Stimulated activated CD8-positive, alpha-beta memory T cell treated with anti-CD3 and anti-CD28 coated beads, Interleukin-2, amount 100 ng/mL, for 48 hours (primary cell): ENCODE results near the gene JAKMIP1.

Experiments used
- DNase-seq, 2 donors: peaks; one replicate each; pipeline ENCODE4 v3.0.0-alpha.2; 2020; ENCODE audit warnings: low read depth in 2 of 2

The JAKMIP1 gene

DNA sequence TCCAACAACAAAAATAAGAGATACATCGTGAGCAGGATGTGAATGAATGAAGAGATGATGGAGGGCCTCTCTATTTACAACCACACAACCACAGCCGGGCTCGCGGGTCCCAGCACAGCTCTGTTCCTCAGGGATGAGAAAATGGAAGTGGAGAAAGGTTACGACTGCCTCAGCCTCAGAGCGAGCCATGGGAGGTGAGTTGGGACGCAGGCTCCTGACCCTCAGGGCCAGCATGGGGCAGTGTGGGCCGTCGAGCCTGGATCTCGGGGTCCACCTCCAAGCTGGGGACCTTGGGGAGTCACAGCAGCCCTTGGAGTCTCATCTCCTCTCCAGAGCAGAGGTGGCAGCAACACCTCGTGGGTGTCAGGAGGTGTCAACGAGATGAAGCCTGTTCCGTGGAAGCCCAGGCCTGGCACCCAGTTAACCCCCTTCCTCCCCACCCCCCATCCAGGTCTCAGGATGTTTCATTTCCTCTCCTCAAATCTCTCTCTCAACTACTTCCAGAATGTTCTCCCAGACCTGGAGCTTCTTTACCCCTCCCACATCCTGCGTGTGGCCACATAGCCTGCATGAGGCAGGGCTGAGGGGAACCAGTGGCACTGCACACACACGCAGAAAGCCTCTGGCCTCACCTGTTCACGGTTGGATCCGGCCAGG lies 208.1 kb downstream of the JAKMIP1 start:
- no peak for DNase-seq

DNA sequence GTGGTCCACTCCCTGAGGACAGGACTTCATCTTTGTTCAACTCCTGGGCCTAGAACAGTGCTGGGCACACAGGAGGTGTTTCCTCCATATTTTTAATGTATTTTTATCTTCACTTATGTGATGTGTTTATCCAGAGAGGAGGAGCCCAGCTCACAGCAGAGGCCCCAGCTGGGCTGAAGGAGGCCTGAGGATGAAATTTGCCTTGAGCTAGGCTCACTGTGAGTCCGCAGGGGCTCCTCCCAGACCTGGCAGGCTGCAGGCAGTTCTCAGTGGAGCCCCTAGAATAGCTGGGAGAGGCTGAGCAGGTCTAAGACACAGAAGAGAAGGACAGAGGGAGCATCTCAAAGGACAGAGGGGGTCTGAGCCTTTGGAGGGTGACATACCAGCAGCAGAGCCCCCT lies 208.9 kb downstream of the JAKMIP1 start:
- DNase-seq: no peak

DNA sequence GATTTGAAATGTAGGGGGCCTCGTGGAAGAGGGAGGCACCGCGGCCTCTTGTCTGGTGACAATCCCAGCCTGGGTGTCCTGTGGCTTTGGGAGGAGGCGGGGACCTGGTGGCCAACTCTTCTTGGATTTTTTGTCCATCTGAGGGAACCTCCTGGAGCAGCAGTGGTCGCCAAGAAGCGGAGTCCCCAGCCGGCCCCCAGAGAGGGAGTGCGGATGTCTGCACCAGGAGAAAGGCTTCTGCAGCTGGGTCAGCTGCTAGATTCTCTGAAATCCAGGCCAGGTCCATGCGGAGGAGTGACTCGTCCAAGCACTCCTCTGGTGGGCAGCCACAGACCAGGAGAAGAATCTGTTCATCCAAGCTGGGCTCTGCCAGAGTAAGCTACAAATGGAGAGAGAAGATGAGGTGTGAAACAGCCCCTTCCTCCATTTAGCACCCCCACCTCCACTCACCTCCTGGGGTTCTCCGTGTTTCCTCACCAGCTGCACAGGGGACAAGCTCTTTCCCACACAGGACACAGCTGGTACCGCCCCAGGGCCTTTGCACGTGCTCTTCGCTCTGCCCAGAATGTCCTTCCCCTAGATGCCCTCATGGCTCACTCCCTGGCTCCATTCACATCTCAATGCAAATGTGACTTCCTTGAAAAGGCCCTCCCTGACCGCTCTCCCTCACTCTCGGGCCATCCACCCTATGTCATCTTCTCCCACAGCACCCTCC lies 209.7 kb downstream of the JAKMIP1 start:
- no peak for DNase-seq

DNA sequence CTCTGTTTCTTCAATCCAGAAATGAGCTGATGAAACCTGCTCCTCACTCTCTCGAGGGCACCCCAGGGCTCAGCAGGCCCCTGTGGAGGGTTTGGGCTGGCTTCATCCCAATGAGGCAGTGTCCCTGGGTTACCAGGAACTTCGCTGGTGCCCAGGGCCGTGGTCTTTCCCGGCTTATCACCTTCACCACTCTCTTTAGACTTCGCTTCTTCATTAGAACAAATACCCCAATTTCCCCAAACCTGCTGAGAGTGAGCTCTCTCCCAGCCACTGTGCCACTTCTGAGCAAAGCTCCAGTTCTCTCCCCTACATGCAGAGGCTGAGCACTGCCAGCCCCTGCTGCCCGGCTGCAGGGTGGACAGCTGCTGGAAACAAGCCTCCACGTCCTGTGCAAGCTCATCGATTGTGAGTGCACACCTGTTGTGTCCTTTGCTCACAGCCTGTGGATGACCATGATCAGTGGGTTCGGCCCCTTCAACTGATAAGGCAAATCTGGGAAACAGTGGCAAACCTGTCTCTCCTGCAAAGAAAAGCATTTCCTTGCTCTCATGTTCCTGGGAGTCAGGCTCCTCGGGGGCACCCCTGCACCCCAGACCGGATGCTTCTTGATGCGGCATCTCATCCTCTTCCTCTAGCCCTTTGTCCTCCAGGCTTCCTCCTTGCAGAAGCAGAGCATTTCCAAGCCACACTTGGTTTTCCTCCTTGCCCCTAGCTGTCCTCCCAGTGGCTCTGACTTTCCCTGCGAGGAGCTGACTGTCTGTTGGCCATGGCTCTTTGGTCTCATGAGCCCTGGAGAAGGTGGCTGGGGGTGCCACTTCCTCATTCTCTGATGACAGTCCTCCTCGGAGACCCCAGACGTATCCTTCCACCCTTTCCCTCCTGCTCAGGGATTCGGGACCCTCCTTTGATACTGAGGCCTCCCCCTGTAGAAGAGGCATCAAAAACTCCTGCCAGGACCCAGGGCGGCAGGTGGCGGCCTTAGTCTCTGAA lies 210.8 kb downstream of the JAKMIP1 start:
- DNase-seq: no peak

DNA sequence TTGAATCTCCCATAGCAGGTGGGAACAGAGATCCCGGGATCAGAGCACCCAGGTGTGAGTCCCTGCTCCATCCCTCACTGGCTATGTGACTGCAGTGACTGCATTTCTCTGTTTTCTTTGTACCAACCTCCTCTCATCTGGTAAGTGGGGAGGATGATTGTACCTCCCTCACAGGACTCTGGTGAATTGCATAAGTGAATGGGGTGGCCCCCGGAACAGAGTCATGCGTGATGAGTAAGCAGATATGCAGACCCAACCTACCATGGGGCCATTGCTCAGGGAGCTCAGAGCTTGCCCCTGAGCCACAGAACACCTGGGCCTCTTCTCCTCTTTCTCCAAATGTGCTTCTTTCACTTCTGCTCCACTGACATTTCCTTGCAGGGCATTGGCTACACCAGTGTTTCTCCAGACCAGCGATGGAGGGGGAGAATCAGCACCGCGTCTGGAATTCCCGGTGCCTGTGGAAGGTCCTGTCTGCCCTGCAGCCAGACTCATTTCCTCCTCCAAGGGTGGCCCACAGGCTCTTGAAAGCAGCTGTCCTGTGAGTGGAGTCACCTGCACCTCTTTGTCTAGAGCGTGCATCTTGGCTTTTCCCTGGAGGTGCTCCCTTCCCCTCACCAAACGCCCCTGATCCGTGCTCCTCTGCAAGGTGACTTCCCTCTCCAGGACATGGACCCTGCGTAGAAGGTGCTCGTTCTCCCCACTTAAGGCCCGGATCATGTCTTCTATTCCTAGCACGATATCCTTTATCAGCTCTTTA lies 212.1 kb downstream of the JAKMIP1 start:
- DNase-seq: no peak

DNA sequence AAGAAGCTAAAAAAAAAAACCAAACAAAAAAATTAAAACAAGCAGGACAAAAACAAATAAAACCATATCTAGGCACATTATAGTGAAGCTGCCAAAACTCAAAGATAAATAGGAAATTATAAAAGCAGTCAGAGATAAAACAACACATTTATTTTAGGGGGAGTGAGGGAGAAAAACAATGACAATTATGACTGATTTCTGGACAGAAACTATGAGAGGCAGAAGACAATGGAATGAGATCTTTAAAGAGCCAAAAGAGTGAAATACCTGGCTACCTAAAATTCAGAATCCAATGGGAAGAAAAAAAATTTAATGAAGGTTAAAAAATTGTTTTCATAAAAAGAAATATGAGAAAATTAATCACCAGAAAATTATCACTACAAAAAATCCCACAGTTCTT lies 215.5 kb downstream of the JAKMIP1 start:
- DNase-seq: no peak

DNA sequence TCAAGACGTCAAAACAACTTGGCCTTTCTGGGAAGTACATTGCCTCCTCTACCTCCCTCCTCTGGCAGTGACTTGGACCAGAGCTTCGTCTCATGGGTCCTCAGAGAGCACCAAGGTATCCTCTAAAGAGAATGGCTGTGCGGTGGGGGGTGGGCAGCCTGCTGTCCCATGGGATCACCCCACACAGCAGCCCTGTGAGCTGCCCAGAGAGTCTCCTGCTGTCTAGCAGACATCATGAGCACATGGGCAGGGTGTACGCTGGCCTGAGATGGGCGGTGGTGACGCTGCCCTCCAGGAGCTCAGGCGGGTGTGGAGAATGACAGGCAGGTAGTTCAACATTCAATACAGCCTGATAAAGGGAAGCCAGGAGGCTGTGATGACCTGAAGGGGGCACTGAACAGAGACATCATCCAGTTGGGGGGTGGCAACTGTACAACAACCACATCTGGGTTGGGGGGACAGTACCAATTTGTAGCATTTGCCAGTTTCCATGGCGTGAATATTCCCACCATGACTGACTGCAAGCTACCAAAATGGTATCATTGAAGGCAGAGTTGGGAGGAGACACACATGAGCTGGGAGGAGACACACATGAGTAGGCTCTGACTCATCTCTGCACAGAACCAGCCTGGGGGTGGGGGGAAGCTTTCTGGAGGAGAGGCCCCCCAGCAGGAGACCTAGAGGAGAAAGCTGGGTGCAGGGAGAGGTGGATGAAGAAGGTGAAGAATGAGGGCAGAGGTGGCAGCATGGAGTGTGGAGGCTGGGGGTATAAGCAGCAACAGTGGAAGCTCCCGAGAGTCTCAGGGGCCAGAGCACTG lies 218.0 kb downstream of the JAKMIP1 start:
- no peak for DNase-seq

DNA sequence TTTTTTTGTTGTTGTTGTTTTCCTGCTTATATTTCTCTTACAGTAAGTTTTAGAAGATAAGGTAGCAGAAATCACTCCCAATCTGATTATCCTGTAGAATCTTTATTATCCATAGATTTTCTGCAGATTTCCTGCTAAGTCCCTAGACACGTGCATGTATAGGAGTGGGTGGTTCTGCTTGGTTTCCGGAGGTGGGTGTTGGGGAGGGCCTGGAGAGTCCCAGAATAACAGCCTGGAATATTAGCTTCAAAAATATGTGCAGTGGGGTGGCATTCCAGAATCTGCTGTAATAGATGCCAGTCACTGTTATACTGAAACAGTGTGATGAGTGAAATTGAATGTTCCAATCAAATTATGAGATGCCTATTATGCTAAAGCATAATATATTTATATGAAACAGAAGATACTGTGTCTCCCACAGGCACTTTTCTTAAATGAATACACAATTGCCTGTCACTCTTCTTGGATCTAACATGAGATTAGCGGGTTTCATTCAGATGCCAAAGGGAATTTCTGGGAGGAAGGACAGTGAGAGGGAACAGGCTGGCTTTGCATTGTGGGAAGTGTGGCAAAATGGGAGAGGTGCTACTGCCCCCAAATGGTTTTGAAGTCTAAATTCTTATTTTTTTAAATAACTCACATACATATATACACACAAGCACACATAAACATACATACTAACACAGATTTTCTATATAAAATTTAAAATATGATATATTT lies 219.8 kb downstream of the JAKMIP1 start:
- DNase-seq: no peak

DNA sequence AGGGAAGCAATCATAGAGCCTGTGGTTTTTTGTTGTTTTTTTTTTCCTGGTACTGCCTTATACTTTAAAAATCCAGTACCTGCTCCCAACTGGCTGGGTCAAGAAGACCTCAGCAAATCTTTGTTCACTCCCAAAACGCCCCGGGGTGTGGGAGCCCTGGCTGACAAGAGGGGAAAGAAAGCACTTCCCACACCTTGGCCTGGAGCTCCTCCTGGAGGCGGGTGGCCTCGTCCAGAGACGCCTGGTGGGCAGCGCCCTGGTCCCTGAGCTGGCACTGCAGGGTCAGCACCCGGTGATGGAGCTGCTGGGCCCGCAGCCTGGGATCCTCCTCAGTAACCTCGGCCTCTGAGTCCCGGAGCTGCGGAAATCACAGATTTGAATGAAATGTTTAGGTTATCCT lies 220.4 kb downstream of the JAKMIP1 start:
- DNase-seq: no peak

DNA sequence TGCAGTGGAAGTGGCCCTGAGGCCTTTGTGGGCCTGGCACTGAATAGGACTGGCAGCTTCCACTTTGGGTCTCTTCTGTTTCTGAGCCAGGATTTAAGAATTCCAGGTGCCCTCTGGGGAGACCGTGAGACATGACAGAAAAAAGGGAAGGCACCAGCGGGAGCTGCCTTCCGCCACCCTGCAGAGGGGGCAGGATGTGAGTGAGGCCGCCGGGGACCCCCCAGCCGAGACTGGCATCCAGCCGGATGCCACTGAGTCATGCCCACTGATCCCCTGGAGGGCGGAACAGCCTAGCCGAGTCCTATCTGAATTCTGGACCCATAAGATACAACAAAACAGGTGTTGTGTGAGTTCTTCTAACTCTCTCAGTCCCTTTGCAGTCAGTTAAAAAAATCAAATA lies 223.4 kb downstream of the JAKMIP1 start:
- no peak for DNase-seq

DNA sequence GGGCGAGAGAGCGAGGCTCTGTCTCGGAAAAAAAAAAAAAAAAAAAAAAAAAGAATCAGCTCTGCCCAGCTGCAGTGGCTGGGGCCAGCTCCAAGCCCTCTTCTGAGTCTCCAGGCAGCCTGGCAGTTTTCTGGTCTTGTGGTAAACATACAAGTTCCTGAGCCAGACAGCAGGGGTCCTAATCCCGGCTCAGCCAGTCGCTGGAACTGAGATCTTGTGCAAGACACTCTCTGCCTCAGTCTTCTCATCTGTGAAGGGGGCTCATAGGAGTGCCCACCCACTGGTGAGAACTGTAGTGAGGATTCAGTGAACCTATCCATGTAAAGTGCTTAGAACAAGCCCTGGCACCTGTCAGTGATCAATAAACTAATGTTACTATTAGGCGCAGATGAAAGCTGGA lies 223.9 kb downstream of the JAKMIP1 start:
- no peak for DNase-seq
